GM12873 (cell line): Measurements from ENCODE around the gene CHSY3.

Experiments
- TF ChIP-seq, protein P1 (sequence below): IDR thresholded peaks from 2 replicates; pipeline ENCODE4 v1.5.1; 2012; ENCODE audit warnings: low read depth, mild to moderate bottlenecking, moderate library complexity, low read length, control low read depth; ENCODE audit not compliant: insufficient read depth; ENCODE audit errors: missing control alignments

Gene CHSY3

DNA sequence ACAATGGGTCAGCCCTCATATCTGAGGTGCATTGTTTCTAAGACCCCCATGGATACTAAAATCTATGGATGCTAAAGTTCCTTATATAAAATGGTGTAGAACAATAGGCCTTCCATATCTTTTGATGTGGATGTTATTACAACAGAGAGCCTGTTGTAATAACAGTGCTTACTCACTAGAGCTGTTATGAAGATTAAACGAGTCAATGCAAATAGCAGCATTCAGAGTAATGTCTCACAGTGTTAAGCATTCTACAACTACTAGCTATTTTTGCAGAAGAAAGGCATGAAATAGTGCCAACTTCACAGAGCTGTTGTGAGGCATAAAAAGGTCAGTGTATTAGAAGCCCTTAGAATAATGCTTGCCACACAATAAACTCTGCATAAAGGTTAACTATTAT lies 13.0 kb downstream of the CHSY3 start:
- TF ChIP-seq, protein P1, sequence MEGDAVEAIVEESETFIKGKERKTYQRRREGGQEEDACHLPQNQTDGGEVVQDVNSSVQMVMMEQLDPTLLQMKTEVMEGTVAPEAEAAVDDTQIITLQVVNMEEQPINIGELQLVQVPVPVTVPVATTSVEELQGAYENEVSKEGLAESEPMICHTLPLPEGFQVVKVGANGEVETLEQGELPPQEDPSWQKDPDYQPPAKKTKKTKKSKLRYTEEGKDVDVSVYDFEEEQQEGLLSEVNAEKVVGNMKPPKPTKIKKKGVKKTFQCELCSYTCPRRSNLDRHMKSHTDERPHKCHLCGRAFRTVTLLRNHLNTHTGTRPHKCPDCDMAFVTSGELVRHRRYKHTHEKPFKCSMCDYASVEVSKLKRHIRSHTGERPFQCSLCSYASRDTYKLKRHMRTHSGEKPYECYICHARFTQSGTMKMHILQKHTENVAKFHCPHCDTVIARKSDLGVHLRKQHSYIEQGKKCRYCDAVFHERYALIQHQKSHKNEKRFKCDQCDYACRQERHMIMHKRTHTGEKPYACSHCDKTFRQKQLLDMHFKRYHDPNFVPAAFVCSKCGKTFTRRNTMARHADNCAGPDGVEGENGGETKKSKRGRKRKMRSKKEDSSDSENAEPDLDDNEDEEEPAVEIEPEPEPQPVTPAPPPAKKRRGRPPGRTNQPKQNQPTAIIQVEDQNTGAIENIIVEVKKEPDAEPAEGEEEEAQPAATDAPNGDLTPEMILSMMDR: no peak

DNA sequence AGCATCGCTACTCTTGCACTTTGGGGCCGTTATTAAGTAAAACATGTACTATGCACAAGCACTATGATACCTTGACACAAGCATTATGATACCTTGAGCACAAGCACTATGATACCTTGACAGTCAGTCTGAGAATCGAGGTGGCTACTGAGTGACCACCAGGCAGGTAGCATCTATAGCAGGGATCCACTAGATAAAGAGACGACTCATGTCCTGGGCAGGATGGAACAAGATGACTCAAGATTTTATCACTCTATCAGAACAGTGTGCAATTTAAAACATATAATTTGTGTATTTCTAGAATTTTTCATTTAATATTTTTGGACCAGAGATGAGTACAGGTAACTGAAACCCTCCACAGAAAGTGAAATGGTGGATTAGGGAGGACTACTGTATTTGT lies 16.9 kb downstream of the CHSY3 start:
- TF ChIP-seq, protein P1: no peak

DNA sequence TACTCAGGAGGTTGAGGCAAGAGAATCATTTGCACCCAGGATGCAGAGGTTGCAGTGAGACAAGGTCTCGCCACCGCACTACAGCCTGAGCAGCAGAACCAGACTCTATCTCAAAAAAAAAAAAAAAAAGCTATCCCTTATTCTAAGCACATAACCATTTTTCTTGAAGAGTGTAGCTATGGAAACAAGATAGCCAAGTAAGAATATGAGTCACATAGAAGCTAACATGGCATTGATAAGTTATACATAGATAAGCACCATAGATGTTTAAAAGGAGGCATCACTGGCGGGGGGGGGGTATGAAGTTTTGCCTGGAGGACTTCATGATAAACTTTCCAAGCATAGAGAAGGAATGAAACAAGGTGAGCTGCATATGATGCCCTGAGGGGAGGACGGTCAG lies 26.0 kb downstream of the CHSY3 start:
- TF ChIP-seq, protein P1: no peak

DNA sequence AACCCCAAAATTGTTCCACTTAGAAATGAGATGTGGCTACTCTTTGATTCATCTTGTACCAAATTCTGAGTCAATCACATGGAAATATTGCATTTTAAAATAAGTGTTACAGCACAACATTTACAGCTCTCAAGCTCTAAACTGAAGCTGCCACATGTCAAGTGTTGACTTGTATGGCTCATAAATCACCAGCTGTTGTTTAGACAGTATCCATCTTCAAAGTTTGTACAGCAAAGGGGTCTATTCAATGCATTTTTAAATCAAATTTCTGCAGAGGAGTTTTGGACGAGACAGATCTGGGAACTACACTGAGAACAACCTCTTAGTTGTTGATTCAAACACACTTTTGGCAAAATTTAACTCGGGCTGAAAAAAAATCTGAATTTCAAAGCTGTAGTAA lies 31.4 kb downstream of the CHSY3 start:
- TF ChIP-seq, protein P1: no peak

DNA sequence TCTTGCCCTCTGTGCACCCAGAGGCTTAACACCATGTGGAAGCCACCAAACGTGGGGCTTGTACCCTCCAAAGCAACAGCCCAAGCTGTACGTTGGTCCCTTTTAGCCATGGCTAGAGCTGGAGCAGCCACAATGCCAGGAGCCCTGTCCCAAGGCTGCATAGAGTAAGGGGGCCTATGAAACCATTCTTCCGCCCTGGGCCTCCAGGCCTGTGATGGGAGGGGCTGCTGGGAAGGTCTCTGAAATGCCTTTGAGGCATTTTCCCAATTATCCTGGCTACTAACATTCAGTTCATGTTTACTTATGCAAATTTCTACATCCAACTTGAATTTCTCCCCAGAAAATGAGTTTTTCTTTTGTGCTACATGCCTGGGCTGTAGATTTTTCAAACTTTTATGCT lies 33.8 kb downstream of the CHSY3 start:
- TF ChIP-seq, protein P1: no peak

DNA sequence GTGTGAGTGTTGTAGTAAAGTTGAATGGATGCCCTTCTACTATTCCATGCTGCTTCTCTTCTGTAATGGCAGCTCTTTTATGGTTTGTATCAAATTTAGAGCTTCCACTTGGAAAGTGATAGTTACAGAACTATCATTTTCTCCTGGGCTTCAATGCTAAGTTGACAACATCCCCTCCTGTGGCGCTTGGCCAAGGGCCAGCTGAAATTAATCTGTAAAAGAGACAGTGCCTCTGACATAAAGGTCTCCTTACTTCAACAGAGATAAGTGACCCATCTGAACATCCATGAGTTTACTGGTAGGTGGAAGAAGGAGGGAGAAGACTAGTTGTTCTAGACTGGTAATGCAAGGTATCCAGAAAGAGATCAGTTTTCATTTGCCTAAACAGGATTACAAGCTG lies 39.7 kb downstream of the CHSY3 start:
- TF ChIP-seq, protein P1: no peak

DNA sequence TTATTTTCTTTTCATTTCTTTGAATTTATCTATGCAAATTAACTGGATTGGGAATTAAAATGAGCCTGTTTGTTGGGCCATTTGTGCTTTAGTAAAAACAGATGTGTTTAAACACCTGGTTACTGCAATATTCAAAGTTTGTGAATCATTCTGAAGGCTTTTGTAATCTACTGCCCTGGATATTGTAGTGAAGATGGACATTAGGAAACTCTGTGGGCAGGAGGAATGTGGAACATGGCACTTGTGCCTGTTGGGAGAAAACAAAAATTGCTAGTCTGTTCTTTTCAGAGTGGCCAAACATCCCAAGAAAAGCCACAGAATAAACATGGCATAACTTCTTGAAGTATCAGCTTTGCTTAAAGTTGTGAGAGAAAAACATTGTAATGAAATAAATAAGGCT lies 40.8 kb downstream of the CHSY3 start:
- TF ChIP-seq, protein P1: no peak
